ENCODE data around the gene UGT1A6.

The UGT1A6 gene

DNA sequence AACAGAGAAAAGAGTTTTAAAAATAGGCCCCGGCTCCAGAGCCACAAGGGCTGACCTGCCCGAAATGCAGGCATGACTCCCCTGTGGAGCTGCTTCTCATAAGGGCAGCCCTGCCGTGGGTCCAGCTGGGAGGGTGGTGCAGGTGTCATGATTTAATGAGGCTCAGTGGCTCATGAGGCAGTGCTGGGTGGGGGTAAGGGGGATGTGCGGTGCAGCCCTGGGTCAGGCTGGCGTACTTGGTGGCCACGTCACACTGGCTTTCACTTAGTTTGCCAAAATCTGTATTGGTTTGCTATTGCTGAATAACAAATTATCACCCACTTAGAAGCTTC is 128.1 kb downstream of the UGT1A6 start:
- no peak overlapping the region for H3K4me3 ChIP-seq (ENCODE audit: low read length)
- TF ChIP-seq, protein P1, sequence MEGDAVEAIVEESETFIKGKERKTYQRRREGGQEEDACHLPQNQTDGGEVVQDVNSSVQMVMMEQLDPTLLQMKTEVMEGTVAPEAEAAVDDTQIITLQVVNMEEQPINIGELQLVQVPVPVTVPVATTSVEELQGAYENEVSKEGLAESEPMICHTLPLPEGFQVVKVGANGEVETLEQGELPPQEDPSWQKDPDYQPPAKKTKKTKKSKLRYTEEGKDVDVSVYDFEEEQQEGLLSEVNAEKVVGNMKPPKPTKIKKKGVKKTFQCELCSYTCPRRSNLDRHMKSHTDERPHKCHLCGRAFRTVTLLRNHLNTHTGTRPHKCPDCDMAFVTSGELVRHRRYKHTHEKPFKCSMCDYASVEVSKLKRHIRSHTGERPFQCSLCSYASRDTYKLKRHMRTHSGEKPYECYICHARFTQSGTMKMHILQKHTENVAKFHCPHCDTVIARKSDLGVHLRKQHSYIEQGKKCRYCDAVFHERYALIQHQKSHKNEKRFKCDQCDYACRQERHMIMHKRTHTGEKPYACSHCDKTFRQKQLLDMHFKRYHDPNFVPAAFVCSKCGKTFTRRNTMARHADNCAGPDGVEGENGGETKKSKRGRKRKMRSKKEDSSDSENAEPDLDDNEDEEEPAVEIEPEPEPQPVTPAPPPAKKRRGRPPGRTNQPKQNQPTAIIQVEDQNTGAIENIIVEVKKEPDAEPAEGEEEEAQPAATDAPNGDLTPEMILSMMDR (conservative IDR thresholded peaks at IDR 0.05; ENCODE audit: low read length): no peak
- no peak for DNase-seq (ENCODE audit: low read depth)

DNA sequence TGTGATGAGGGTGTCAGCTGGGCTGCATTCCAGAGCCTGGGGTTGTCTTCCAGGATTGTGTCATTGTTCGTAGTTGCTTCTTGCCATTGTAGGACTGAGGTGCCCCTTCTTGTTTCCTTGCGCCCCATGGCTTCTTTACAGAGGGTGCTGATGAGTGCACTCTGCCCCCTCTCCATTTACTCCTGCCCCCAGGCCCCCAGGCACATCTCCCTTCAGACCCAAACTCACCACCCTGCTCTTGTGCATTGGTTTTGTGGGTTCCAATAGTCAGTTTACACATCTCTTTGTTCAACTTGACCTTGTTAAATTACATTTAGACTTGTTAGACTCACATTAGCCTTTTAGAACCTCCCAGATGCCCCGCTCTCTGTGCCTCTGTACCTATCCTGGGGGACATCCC is 128.5 kb downstream of the UGT1A6 start:
- no peak for DNase-seq (ENCODE audit: low read depth)
- TF ChIP-seq, protein P1 (conservative IDR thresholded peaks at IDR 0.05; ENCODE audit: low read length): no peak

DNA sequence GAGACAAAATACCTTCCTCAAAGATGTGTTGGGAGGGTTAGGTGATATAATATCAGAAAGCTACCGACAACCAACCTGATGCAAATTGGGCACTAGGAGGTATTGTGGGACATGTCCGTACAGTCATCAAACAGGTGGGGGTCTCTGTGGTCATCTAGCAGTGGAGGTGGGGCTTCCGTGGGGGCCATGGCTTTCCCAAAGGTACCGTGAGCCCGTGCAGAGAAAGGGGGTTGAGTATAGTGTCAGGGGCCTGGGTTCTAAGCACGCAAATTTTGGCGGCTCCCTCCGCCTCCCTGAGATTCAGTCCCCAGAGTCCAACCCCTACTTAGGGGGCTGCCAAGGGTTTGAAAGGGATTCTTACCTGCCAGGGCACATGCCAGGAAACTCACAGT is 129.0 kb downstream of the UGT1A6 start:
- TF ChIP-seq, protein P1 (conservative IDR thresholded peaks at IDR 0.05; ENCODE audit: low read length): no peak
- H3K4me3 ChIP-seq (ENCODE audit: low read length): no peak overlapping the region
- DNase-seq (ENCODE audit: low read depth): no peak

More for the DNA sequence above, 128.5 kb downstream of the UGT1A6 start:
- no peak overlapping the region for H3K4me3 ChIP-seq (ENCODE audit: low read length)

DNA sequence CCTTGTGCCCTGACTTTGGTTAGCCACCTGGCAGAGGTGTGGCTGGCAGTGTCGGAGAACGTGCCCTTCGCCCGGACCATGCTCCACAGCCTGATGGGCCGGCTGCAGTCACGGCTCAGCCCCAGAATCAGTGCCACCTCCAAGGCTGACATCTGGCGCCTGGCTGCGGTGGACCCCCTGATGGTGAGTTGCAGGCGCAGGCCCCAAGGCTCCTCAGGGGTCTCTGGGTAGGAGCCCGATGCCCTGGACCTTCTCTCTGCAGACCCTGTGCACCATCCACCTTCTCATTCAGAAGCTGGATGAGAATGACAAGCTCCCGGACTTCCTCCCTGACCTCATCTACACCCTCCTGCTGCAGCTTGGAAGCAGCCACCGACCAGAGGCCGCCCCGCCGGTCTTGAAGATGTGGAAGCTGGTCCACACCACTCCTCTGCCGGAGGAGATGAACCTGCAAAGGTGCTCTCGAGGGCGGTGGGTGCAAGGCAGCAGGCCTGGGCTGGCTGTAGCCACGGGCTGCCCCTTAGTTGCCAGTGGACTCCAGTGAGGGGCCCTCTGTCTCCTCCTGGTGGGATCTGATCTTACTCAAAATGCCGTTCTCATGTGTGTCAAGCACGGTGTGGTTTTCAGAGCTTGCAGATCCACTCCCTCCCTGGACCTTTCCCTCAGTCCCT is 129.5 kb downstream of the UGT1A6 start:
- DNase-seq (ENCODE audit: low read depth): no peak
- TF ChIP-seq, protein P1 (conservative IDR thresholded peaks at IDR 0.05; ENCODE audit: low read length): no peak

More for the DNA sequence above, 129.5 kb downstream of the UGT1A6 start:
- H3K4me3 ChIP-seq (ENCODE audit: low read length): no peak overlapping the region

All from AG10803 (cell line).